HG03045 (cell line): Measurements from ENCODE around the gene TMEM132C.

Experiments used
- ATAC-seq: cut with Tn5 transposase; IDR thresholded peaks from one replicate; pipeline ENCODE4 v1.9.1; 2021; ENCODE audit warnings: mild to moderate bottlenecking, moderate library complexity; ENCODE audit not compliant: unreplicated experiment

The TMEM132C gene

GRCh38 chr12:128337431-128338170 lies 70.6 kb downstream of the TMEM132C start:
- no peak for ATAC-seq

GRCh38 chr12:128338386-128339125 lies 71.6 kb downstream of the TMEM132C start:
- ATAC-seq, result no peak

GRCh38 chr12:128339126-128339520 lies 72.2 kb downstream of the TMEM132C start:
- ATAC-seq, result no peak

- ATAC-seq, result no peak
Observed at GRCh38 chr12:128339631-128340030, 72.7 kb downstream of the TMEM132C start.

GRCh38 chr12:128353301-128353700 lies 86.3 kb downstream of the TMEM132C start:
- ATAC-seq, result no peak

GRCh38 chr12:128356547-128356946 lies 89.6 kb downstream of the TMEM132C start:
- ATAC-seq, result no peak

GRCh38 chr12:128361400-128361995 lies 94.5 kb downstream of the TMEM132C start:
- ATAC-seq, result no peak

DNA sequence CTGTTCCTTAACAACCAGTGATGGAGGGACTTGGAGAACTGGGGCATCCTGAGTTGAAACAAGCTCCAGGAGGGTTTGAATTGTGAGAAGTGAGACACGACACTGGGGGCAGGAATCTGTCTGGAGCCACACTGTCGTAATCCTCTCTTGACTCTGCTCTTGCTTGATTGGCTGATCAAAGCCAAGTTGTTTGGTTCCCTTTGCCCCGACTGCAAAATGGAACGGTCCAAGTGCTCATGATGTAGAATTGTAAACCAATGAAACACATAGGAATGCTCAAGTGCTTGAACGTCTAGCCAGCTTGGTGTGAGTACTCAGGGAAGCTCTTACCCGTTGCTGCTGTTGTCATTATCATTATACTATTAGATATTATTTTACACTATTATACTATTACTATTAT lies 98.1 kb downstream of the TMEM132C start:
- no peak for ATAC-seq

DNA sequence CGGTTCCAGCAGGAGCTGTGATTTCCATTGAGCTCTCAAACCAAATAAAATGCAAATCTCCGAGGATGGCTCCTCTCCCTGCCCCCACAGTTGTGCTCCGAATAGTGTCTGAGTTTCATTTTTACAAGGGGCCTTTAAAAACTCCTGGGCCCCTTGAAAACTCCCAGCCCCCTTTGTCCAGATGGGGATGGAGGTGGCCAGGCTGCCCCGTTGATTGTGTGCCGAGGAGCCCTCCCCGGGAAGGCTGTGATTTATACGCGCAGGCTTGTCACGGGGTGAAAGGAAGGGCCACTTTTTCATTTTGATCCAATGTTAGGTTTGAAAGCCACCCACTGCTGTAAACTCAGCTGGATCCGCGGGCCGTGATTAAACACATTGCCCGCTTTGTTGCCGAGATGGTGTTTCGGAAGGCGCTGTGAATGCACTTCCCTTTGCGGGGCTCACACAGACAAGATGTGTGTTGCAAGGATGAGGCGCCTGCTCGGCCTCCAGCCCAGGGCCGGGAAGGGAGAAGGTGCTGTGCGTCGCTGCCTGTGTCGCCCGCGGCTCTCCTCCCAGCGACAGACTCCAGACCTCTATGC lies 98.8 kb downstream of the TMEM132C start:
- no peak for ATAC-seq

GRCh38 chr12:128367961-128368360 lies 101.0 kb downstream of the TMEM132C start:
- ATAC-seq, result no peak

- no peak for ATAC-seq
Observed at GRCh38 chr12:128381541-128381940, 114.6 kb downstream of the TMEM132C start.

DNA sequence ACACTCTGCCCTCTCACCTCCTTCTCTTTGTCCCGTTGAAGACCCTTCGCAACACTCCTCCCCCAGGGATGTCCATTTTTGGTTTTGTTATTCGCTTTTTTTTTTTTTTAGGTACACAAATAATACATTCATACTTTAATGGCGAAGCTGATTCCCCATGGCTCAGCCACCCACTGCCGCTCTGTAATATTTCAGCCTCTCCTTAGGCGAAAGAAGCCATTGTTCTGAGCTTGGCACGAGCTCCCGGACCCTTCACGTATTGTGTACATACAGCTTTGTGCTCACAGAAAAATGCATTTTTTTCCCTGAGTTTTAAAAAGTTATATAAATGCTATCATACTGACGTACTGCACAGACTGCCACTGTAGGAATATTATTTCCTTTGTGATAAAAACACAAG lies 115.0 kb downstream of the TMEM132C start:
- no peak for ATAC-seq

GRCh38 chr12:128382946-128383345 lies 116.0 kb downstream of the TMEM132C start:
- no peak for ATAC-seq

DNA sequence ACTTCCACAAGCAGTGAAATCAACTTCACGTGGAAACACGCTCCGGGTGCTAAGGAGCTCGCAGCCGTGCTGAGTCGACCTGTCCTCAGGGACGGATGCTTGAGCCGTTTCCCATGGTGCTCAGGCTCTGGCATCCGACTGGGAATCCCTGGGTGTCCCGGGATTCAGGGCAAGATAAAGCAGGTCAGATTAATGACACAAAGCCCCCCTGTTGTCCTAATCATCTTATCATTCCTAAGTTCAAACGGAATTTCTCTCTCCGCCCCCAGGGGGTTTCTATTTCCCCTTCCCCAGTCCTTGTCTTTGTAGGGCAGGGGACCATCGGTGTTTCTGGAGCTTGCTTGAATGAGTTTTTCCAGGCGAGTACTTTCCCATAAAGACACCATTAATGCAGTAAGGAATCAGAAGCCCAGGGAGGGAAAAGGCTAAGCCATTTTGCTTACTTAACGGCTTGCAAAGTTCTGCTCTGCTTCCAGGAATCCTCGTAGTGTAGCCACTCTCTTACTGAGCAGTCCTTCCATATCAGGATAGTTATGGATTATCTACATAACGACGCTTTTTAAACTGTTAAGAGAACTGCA lies 116.5 kb downstream of the TMEM132C start:
- ATAC-seq, result no peak

DNA sequence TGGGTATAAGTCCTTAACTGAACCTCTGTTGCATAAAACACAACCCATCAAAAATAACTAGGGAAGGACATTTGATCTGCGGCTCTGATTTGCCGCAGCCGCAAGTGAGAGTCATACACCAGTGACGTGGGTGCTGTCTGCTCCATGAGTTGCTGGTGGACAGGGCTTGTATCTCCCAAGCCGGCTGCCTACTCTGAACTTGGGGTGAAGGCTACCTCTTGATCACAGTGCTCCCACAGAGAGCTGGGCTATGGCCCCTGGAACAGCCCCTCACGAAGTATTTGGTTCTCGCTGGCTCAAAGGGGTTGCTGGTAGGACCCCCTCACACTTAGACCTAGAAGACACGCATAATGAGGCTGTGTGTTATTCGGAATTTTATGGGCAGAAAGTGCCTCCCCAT lies 118.8 kb downstream of the TMEM132C start:
- no peak for ATAC-seq

DNA sequence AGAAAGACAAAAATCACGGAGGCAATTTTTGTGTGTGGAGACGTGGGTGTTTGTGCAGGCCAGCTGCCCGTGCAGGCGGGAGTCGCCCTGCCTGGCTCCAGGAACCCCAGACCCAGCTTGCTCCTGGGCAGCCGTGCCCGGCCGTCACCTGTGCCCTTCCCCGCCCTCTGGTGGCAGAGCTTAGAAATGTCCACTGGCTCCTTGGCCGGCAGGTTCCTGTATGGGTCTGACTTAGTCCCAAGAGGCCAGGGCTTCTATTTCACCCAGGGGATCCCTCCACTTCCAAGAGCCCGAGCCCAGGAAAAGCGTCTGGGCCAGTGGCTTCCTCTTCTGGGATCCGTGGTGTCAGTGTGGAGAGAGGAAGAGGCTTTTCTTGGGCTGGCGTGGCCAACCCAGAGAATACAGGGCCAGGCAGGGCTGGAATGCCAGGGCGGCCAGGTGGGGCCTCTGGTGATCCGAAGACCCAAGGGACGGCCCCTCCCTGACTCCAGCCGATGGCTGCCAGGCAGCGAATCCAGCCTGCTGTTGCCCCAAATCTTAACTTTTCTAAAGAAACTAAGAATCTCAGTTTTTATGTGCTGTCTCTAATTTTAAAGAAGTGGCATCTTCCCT lies 120.9 kb downstream of the TMEM132C start:
- no peak for ATAC-seq

DNA sequence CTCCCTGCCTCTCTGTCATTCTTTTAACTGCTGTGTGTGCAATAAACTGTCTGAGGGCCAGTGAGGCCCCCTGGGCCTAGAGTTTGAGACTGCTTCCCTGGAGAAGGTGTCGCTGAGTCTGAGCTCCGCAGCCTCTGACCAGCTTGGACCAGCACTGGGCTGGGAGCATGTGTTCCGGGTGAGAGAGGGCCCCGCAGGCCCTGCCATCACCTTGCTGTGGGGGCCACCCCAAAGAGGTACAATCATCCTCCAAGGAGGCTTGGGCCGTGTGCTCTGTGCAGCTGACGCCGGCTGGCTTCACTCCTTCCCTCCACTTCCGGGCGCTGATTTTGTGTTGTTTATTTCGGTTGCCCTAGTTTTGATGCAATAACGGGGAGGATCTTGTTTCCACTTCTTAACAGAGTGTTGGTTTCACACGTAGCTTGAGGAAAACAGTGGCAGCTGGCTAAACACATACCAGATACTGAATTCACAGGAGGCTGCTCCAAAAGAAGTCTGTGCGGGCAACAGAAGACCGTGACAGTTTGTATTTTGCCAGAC lies 121.6 kb downstream of the TMEM132C start:
- no peak for ATAC-seq

DNA sequence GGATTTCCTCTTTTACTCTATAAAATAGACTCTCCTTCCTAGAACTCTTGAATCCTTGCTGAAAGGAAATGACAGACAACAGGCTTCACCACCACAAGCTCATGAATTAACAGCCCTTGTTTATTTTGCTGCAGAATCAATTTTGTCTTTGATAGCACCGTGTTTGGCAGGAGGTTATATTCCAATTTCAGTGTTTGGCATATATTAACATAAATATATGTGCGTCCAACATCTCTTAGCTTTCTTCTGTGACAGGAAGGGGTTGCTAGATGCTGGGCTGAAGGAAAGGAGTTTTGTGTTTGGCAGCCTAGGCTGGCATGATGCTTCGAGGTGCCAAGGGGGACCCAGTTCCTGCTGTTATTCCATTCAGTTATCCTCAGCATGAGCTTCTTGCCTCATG lies 126.4 kb downstream of the TMEM132C start:
- ATAC-seq, result no peak

DNA sequence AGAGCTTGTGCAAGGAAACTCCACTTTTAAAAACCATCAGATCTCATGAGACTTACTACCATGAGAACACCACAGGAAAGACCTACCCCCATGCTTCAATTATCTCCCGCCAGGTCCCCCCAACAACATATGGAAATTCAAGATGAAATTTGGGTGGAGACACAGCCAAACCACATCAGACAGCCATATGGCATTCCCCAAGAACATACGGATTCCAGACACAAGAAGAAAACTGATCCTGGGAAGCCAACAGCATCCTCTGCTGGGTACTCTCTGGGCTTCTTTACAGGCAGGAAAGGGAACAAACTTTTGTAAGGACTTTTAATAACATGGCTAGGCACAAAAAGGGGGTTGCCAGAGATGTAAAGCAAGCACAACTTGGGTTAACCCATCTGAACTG lies 127.2 kb downstream of the TMEM132C start:
- ATAC-seq, result no peak

DNA sequence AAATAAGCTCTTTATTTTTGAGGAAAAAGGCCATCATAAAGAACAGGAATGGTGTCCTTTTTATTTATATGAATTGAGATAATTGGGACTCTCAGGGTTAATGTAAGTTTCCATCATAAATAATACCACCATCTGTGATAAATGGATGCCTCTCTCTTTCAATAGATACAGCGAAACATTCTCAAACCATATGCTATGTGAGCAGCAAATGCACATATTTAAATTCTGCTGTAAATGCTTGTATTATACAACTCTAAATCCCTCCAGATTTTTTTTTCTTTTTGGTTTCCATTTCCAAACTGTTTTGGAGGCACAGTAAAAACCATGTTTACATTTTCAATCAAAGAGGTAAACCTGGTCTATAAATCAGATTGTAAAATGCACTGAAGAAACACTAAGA lies 132.3 kb downstream of the TMEM132C start:
- ATAC-seq, result no peak
